ENCODE results near the gene PRELID2.
"Not testable (repeated sequence)": the region's sequence is repeated elsewhere in the genome, so short reads cannot be mapped to it uniquely, and the experiment has no call there.

PRELID2 gene

GRCh38 chr5:145834917-145835847 lies at the start of gene PRELID2:
Gene PRELID2 (minus strand): TSS chr5:145835342. CDS start chr5:145835251, 91 bp downstream.
- DNase-seq (ENCODE audit: low read depth): no peak

GRCh38 chr5:145874765-145875164 lies 39.6 kb upstream of the PRELID2 start:
- no peak for DNase-seq (ENCODE audit: low read depth)

GRCh38 chr5:145872914-145873313 lies 37.8 kb upstream of the PRELID2 start, which contains the start of gene GRXCR2:
Gene GRXCR2 (minus strand): TSS chr5:145873014. CDS start chr5:145872968, 46 bp downstream.
- DNase-seq (ENCODE audit: low read depth): no peak

GRCh38 chr5:145872486-145872885 lies 37.3 kb upstream of the PRELID2 start:
- DNase-seq (ENCODE audit: low read depth): no peak

GRCh38 chr5:145869753-145870152 lies 34.6 kb upstream of the PRELID2 start:
- DNase-seq (ENCODE audit: low read depth): no peak

- no peak for DNase-seq (ENCODE audit: low read depth)
Measured at GRCh38 chr5:145867806-145868205, 32.7 kb upstream of the PRELID2 start.

- DNase-seq (ENCODE audit: low read depth): not testable (repeated sequence)
Measured at GRCh38 chr5:145864432-145864831, 29.3 kb upstream of the PRELID2 start.

GRCh38 chr5:145863003-145863402 lies 27.9 kb upstream of the PRELID2 start:
- DNase-seq (ENCODE audit: low read depth): no peak

GRCh38 chr5:145859897-145860296 lies 24.8 kb upstream of the PRELID2 start:
- no peak for DNase-seq (ENCODE audit: low read depth)

- DNase-seq (ENCODE audit: low read depth): no peak
Measured at GRCh38 chr5:145859453-145859852, 24.3 kb upstream of the PRELID2 start.

- DNase-seq (ENCODE audit: low read depth): no peak
Measured at GRCh38 chr5:145858959-145859358, 23.8 kb upstream of the PRELID2 start.

GRCh38 chr5:145856285-145856818 lies 21.2 kb upstream of the PRELID2 start:
- no peak for DNase-seq (ENCODE audit: low read depth)

- DNase-seq (ENCODE audit: low read depth): no peak
Measured at GRCh38 chr5:145855763-145856267, 20.7 kb upstream of the PRELID2 start.

GRCh38 chr5:145854651-145855258 lies 19.6 kb upstream of the PRELID2 start:
- no peak for DNase-seq (ENCODE audit: low read depth)

GRCh38 chr5:145853781-145854376 lies 18.7 kb upstream of the PRELID2 start:
- no peak for DNase-seq (ENCODE audit: low read depth)

GRCh38 chr5:145852990-145853389 lies 17.8 kb upstream of the PRELID2 start:
- DNase-seq (ENCODE audit: low read depth): no peak

GRCh38 chr5:145848854-145849253 lies 13.7 kb upstream of the PRELID2 start:
- no peak for DNase-seq (ENCODE audit: low read depth)

- no peak for DNase-seq (ENCODE audit: low read depth)
Measured at GRCh38 chr5:145847499-145848497, 12.7 kb upstream of the PRELID2 start.

- DNase-seq (ENCODE audit: low read depth): no peak
Measured at GRCh38 chr5:145846081-145846480, 10.9 kb upstream of the PRELID2 start.

GRCh38 chr5:145841299-145841698 lies 6.2 kb upstream of the PRELID2 start:
- DNase-seq (ENCODE audit: low read depth): no peak

Measured in stimulated activated CD8-positive, alpha-beta memory T cell treated with anti-CD3 and anti-CD28 coated beads, Interleukin-15, amount 100 ng/mL, for 1 hour (primary cell).